Right lobe of liver (tissue), 4 donors: Measurements from ENCODE around the gene TENM4.

ENCODE experiments used
- POLR2A ChIP-seq: fragments of 450-650 bp; IDR thresholded peaks from one replicate; pipeline ENCODE4 v1.6.1; 2017; ENCODE audit warnings: antibody characterized with exemption, mild to moderate bottlenecking
- TF ChIP-seq, protein P1 (sequence below), 4 donors: fragments of 200-600 bp in 3 of 4; fragments of 450-650 bp in 1 of 4; IDR thresholded peaks; one replicate each; pipeline versions ENCODE4 v1.5.1 to v1.8.0; 2016 to 2022; ENCODE audit warnings: antibody characterized with exemption in 4 of 4, mild to moderate bottlenecking in 2 of 4
- donor health status: DM: no; HTN: no; CAD: no.
- donor health status: DM: no; HTN: no; CAD: no.
- donor health status: DM: no; HTN: yes; CAD: no.

DNA sequence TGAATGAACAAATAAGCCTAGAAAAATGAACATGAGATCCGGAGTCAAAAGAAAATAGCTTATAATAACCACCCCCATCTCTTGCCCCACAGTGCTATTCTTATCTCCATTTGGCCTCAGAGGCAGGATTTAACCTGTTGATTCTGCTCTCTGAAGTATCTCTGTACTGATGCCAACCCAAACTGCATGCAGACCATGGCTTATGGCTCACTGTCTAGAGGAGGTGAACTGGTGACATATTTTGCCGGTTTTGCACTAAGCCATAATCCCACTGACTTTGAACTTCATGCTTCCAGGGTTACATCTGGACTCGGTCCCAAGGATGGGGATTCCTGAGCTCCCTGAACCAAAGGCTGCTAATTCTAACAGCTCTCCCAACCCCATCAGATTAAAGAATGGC lies 397.1 kb downstream of the TENM4 start:
- no peak for TF ChIP-seq POLR2A
- TF ChIP-seq, protein P1, sequence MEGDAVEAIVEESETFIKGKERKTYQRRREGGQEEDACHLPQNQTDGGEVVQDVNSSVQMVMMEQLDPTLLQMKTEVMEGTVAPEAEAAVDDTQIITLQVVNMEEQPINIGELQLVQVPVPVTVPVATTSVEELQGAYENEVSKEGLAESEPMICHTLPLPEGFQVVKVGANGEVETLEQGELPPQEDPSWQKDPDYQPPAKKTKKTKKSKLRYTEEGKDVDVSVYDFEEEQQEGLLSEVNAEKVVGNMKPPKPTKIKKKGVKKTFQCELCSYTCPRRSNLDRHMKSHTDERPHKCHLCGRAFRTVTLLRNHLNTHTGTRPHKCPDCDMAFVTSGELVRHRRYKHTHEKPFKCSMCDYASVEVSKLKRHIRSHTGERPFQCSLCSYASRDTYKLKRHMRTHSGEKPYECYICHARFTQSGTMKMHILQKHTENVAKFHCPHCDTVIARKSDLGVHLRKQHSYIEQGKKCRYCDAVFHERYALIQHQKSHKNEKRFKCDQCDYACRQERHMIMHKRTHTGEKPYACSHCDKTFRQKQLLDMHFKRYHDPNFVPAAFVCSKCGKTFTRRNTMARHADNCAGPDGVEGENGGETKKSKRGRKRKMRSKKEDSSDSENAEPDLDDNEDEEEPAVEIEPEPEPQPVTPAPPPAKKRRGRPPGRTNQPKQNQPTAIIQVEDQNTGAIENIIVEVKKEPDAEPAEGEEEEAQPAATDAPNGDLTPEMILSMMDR (IDR thresholded peaks at IDR 0.05), result no peak
